Skeletal muscle tissue (tissue), 4 donors: ENCODE data around the gene SLC30A7. TPM values are rescaled to one million over a fixed set of nuclear protein-coding genes. Genes with fewer than 3 reads are reported as not detected.

Experiments used
- H3K27ac ChIP-seq: one replicate; pipeline ENCODE4 v1.7.0; 2013; ENCODE audit warnings: mild to moderate bottlenecking, low read depth, low read length, inconsistent platforms
- H3K27me3 ChIP-seq, 3 donors: one replicate each; pipeline ENCODE4 v1.7.0; 2013; ENCODE audit warnings: low read length in 3 of 3; ENCODE audit not compliant: control insufficient read depth in 3 of 3, insufficient read depth in 3 of 3
- H3K36me3 ChIP-seq, 3 donors: one replicate each; pipeline ENCODE4 v1.7.0; 2013; ENCODE audit warnings: low read length in 3 of 3; ENCODE audit not compliant: control insufficient read depth in 3 of 3, insufficient read depth in 3 of 3
- H3K4me1 ChIP-seq, 3 donors: one replicate each; pipeline ENCODE4 v1.7.0; 2013; ENCODE audit warnings: low read length in 3 of 3, mild to moderate bottlenecking in 3 of 3; ENCODE audit not compliant: control insufficient read depth in 3 of 3, insufficient read depth in 3 of 3
- H3K4me3 ChIP-seq, 3 donors: one replicate each; pipeline ENCODE4 v1.7.0; 2013; ENCODE audit warnings: low read length in 3 of 3
- H3K9ac ChIP-seq, 3 donors: one replicate each; pipeline ENCODE4 v1.7.0; 2013; ENCODE audit warnings: low read length in 3 of 3, mild to moderate bottlenecking in 3 of 3, moderate library complexity in 2 of 3, low read depth in 1 of 3
- H3K9me3 ChIP-seq, 3 donors: one replicate each; pipeline ENCODE4 v1.7.0; 2013; ENCODE audit warnings: low read length in 3 of 3; ENCODE audit not compliant: control insufficient read depth in 3 of 3
- total RNA-seq: library from RNA; depleted of rRNA; stranded (reverse); fragments of >200 nt; gene quantifications from one replicate; pipeline ENCODE4 v1.2.3, GENCODE V29; 2014
- donor health status: Osteomylitis.

The SLC30A7 gene
- total RNA-seq, 1 donor from 2014 or later: 13.0 TPM

DNA sequence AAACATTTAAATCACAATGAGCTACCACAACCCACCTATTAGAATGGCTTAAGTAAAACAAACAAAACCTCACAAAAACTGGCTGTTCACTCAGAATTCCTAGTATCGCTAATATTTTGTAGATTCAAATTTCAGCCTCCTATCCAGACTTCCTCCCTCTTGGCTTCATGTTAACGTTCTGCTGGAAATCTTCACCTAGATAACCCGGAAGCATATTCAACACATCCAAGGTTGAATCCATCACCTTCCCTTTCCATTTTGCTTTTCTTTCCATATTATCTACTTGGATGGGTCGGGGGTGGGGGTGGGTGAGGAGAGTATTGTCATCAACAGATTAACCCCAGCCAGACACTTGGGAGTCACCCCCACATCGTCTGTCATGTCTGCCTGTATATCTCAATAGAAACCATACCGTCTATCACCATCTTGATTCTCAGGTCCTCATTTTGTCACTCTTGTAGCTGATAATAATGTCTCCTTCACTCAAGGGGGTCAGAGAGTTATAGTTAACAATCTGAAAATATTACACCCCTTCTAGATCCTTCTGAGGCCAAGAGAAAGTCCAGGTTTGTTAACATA is 131.4 kb downstream of the SLC30A7 start:
- no peak overlapping the region for H3K27ac ChIP-seq
- H3K27me3 ChIP-seq: no peaks in the 10 kb centered on the region
- H3K36me3 ChIP-seq: no peaks in the 10 kb centered on the region
- H3K4me3 ChIP-seq: no peak overlapping the region
- peaks cover 6 to 17% (median 13%) of the 10 kb centered on the region in 3 donors for H3K4me1 ChIP-seq
- H3K9me3 ChIP-seq: no peaks in the 10 kb centered on the region
- H3K9ac ChIP-seq: no peak overlapping the region

DNA sequence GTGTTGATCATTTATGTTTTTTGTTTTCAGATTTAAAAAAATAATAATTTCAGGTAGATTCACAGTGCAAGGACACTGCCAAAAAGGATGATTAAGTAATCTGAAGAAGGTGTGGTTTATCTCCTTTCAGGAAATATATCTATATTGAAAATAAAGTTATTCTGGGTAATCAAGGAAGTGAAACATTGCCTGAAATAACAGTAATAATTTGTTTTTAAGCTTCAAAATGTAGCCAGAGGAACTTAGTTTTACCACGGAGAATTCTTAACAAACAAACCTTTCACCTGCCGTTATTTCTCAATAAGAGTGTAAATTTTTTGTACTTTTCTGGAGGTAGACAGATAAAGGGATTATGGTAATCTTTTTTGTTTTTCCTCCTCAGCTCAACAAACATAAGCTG is 132.6 kb downstream of the SLC30A7 start:
- Histone ChIP-seq H3K4me1 (peaks cover 6 to 17% (median 13%) of the 10 kb centered on the region in 3 donors), H3K27me3 (no peaks in the 10 kb centered on the region)

DNA sequence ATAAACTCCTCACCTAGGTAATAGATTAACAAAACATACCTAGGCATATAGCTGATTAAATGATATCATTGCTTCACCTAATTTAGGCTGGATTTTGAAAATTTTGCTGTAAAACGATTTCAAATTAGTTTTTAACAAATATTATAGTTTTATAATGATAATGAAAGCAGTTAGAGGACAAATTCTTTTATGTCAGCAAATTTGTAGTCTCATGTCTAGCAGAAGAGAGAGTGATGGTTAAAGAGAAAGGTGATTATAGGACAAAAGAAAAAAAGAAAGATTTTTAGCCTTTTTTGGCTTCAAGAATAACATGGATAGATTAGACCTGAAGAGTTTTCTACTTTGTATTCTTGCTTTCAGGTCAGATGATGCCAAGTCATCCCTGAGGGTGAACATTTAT is 133.3 kb downstream of the SLC30A7 start:
- H3K4me1 ChIP-seq: peaks cover 6 to 17% (median 12%) of the 10 kb centered on the region in 3 donors

More for the DNA sequence above, 132.6 kb downstream of the SLC30A7 start:
- no peaks in the 10 kb centered on the region for H3K36me3 ChIP-seq
- no peak overlapping the region for H3K4me3 ChIP-seq
- H3K9ac ChIP-seq: no peak overlapping the region
- H3K9me3 ChIP-seq: no peaks in the 10 kb centered on the region
- no peak overlapping the region for H3K27ac ChIP-seq

DNA sequence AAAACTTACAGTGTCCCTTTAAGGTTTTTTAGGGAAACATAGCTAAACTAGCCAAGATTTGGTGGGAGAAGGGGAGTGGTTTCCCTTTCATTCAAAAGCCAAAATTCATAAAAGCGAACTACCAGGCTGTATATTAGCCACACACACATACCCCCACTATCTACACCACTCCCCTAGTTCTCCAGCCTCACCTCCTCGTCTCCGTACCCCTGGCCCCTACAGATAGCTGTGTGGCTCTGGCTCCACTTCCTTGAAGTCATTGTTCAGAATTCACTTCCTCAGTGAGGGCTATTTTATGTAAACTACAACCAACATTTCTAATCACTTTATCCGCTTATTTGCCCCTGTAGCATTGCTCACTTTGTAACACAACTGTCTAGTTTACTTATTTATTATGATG is 135.0 kb downstream of the SLC30A7 start:
- Histone ChIP-seq H3K9me3 (no peaks in the 10 kb centered on the region), H3K36me3 (no peaks in the 10 kb centered on the region), H3K9ac (no peak overlapping the region), H3K4me1 (peaks cover 0 to 8% (median 4%) of the 10 kb centered on the region in 3 donors), H3K27ac (no peak overlapping the region), H3K4me3 (no peak overlapping the region), H3K27me3 (no peaks in the 10 kb centered on the region)

More for the DNA sequence above, 133.3 kb downstream of the SLC30A7 start:
- Histone ChIP-seq H3K4me3 (no peak overlapping the region), H3K27ac (no peak overlapping the region), H3K27me3 (no peaks in the 10 kb centered on the region), H3K9me3 (no peaks in the 10 kb centered on the region), H3K36me3 (no peaks in the 10 kb centered on the region), H3K9ac (no peak overlapping the region)

Other genes with a start within 250 kb of the SLC30A7 start
- gene VCAM1, start 176.3 kb upstream of the SLC30A7 start, total RNA-seq: 26.1 TPM
- gene EXTL2, start 1.2 kb upstream of the SLC30A7 start, total RNA-seq: 20.4 TPM
- gene DPH5, start 129.7 kb downstream of the SLC30A7 start, total RNA-seq: 51.1 TPM